H1 (cell line): ENCODE results near the gene BBS12. TPM values are rescaled to one million over a fixed set of nuclear protein-coding genes. Genes with fewer than 3 reads are reported as not detected.

Source experiments
- EGR1 ChIP-seq: IDR thresholded peaks from 2 replicates; pipeline ENCODE4 v1.6.1; 2011; ENCODE audit warnings: low read depth, low read length, borderline replicate concordance
- KDM1A ChIP-seq: fragments of 200-600, 300-600 bp; sonication (generic); IDR thresholded peaks from 2 replicates; pipeline ENCODE4 v1.7.1; 2016; ENCODE audit warnings: mild to moderate bottlenecking, low read length, borderline replicate concordance
- polyA plus RNA-seq, 7 experiments: library from polyadenylated mRNA; depleted of rRNA in 3 of 7; stranded (reverse) in 5 of 7; unstranded in 2 of 7; fragments of >200 nt in 5 of 7; fragments of 200-250 nt in 2 of 7; gene quantifications; 1 replicate in 5 of 7; 2 replicates in 1 of 7; 4 replicates in 1 of 7; pipeline versions ENCODE4 v1.2.1 to v1.2.3, GENCODE V29; 2011 to 2013; ENCODE audit warnings: missing spikeins in 2 of 7, mixed read lengths in 2 of 7
- total RNA-seq: library from RNA; stranded (reverse); fragmentation: NEBNext Ultra II Directional; extraction: Animal tissue kit (Norgen Biotek cat#: 25700); gene quantifications from 2 replicates; pipeline ENCODE4 v1.2.1, GENCODE V29; 2021
- TF ChIP-seq, protein P1 (sequence below): IDR thresholded peaks from 2 replicates; pipeline ENCODE4 v1.6.1; 2012; ENCODE audit warnings: inconsistent platforms

Gene BBS12
- total and polyA plus RNA-seq, 2 of the 8 experiments (the other 6 are each of a cell fraction or from before 2014, with no cell fraction given): 0.88 to 2.6 TPM

- TF ChIP-seq KDM1A (no peak), EGR1 (no peak)
- TF ChIP-seq, protein P1, sequence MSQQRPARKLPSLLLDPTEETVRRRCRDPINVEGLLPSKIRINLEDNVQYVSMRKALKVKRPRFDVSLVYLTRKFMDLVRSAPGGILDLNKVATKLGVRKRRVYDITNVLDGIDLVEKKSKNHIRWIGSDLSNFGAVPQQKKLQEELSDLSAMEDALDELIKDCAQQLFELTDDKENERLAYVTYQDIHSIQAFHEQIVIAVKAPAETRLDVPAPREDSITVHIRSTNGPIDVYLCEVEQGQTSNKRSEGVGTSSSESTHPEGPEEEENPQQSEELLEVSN: no peak
These were observed 828 bp upstream of the BBS12 start (continued) for GRCh38 chr4:122731676-122732075.
